HL-60 (cell line): ENCODE measurements around the gene BRD3OS.
"Not testable (repeated sequence)": the region's sequence is repeated elsewhere in the genome, so short reads cannot be mapped to it uniquely, and the experiment has no call there.

ENCODE experiments used
- DNase-seq, 2 experiments: peaks; one replicate each; pipeline ENCODE4 v3.0.0-alpha.2; 2010 to 2020; ENCODE audit warnings: low read depth in 1 of 2, low spot score in 1 of 2
- H3K27ac ChIP-seq: fragments of 250-450 bp; sonication (Bioruptor Pico); replicated peaks from 2 replicates; pipeline ENCODE4 v1.5.1; 2020; ENCODE audit warnings: mild to moderate bottlenecking, moderate library complexity
- H3K27me3 ChIP-seq: fragments of 250-450 bp; sonication (Bioruptor Pico); 2 replicates; pipeline ENCODE4 v1.5.1; 2021; ENCODE audit warnings: mild to moderate bottlenecking, moderate library complexity; ENCODE audit not compliant: insufficient read depth, poor library complexity, severe bottlenecking
- H3K4me3 ChIP-seq: replicated peaks from 2 replicates; pipeline ENCODE4 v1.5.1; 2011; ENCODE audit warnings: mild to moderate bottlenecking, control low read depth, low read length; ENCODE audit not compliant: insufficient read depth
- CTCF ChIP-seq: IDR thresholded peaks from one replicate; pipeline ENCODE4 v1.5.1; 2011; ENCODE audit warnings: low read length, control low read depth, inconsistent platforms; ENCODE audit not compliant: insufficient read depth
- GABPA ChIP-seq: IDR thresholded peaks from 2 replicates; pipeline ENCODE4 v1.6.1; 2012; ENCODE audit warnings: low read depth
- POLR2AphosphoS5 ChIP-seq: IDR thresholded peaks from 2 replicates; pipeline ENCODE4 v1.6.1; 2012; ENCODE audit warnings: low read depth
- REST ChIP-seq: IDR thresholded peaks from 2 replicates; pipeline ENCODE4 v1.6.1; 2012; ENCODE audit warnings: low read depth; ENCODE audit not compliant: insufficient replicate concordance
- SPI1 ChIP-seq: IDR thresholded peaks from 2 replicates; pipeline ENCODE4 v1.6.1; 2012; ENCODE audit warnings: low read depth, mild to moderate bottlenecking, borderline replicate concordance

BRD3OS gene

GRCh38 chr9:133987946-133988665 lies 37.2 kb upstream of the BRD3OS start:
- Histone ChIP-seq H3K27me3 (peaks cover 21% of the 10 kb centered on the region), H3K4me3 (no peak overlapping the region), H3K27ac (no peak overlapping the region)
- no peak for TF ChIP-seq REST
- TF ChIP-seq SPI1: no peak
- no peak for TF ChIP-seq GABPA
- TF ChIP-seq POLR2AphosphoS5: no peak
- no peak for TF ChIP-seq CTCF
- no peak for DNase-seq

- not testable (repeated sequence) for DNase-seq, H3K27ac ChIP-seq, H3K4me3 ChIP-seq
- H3K27me3 ChIP-seq: peaks cover 28% of the 10 kb centered on the region
Measured at GRCh38 chr9:133988771-133989170, 36.5 kb upstream of the BRD3OS start.

GRCh38 chr9:133989625-133990365 lies 35.5 kb upstream of the BRD3OS start:
- TF ChIP-seq GABPA: no peak
- TF ChIP-seq REST: no peak
- TF ChIP-seq SPI1: no peak
- no peak for TF ChIP-seq CTCF
- no peak for TF ChIP-seq POLR2AphosphoS5
- no peak overlapping the region for H3K4me3 ChIP-seq
- peaks cover 33% of the 10 kb centered on the region for H3K27me3 ChIP-seq
- DNase-seq: no peak
- no peak overlapping the region for H3K27ac ChIP-seq

- Histone ChIP-seq H3K27me3 (peaks cover 33% of the 10 kb centered on the region), H3K27ac (no peak overlapping the region), H3K4me3 (peak overlapping the region; percentile 68)
- no peak for DNase-seq
- TF ChIP-seq POLR2AphosphoS5 (no peak), REST (no peak), CTCF (no peak), SPI1 (no peak), GABPA (no peak)
Measured at GRCh38 chr9:133990366-133991213, 34.7 kb upstream of the BRD3OS start.
